Measurements from ENCODE around the gene ZIC5. TPM values are rescaled to one million over a fixed set of nuclear protein-coding genes. Genes with fewer than 3 reads are reported as not detected.

ZIC5 gene
- total RNA-seq, 1 donor from 2014 or later: not detected

- no peaks in the 10 kb centered on the region for H3K9me3 ChIP-seq
- peaks cover 61% of the 10 kb centered on the region for H3K27me3 ChIP-seq
- peak in 1 of 2 donors; percentile 62 for DNase-seq (ENCODE audit: low spot score in 2 of 2)
- intact Hi-C loops (cut with DNase I): loop anchor here (5.0 to 10.0 kb wide), 2 partner anchors 32 to 795 kb away; no protein-coding TSS in a partner anchor
- no peaks in the 10 kb centered on the region for H3K36me3 ChIP-seq
- no peak overlapping the region for H3K27ac ChIP-seq
- no peaks in the 10 kb centered on the region for H3K4me1 ChIP-seq
- peak overlapping the region in 1 of 2 donors; percentile 4 for H3K4me3 ChIP-seq
- TF ChIP-seq CTCF (IDR thresholded peaks at IDR 0.05): no peak
Measured at GRCh38 chr13:99989276-99990125, 17.9 kb upstream of the ZIC5 start.

GRCh38 chr13:99988529-99989275 lies 17.1 kb upstream of the ZIC5 start:
- no peaks in the 10 kb centered on the region for H3K9me3 ChIP-seq
- H3K4me1 ChIP-seq: no peaks in the 10 kb centered on the region
- intact Hi-C loops (cut with DNase I): loop anchor here (10.0 kb wide), 1 partner anchor 794 kb away; no protein-coding TSS in a partner anchor
- DNase-seq (ENCODE audit: low spot score in 2 of 2): no peak
- peaks cover 62% of the 10 kb centered on the region for H3K27me3 ChIP-seq
- no peaks in the 10 kb centered on the region for H3K36me3 ChIP-seq
- no peak overlapping the region for H3K27ac ChIP-seq
- no peak overlapping the region for H3K4me3 ChIP-seq
- no peak for TF ChIP-seq CTCF (IDR thresholded peaks at IDR 0.05)

GRCh38 chr13:99987154-99988019 lies 15.8 kb upstream of the ZIC5 start:
- H3K4me1 ChIP-seq: peaks cover under 1 to 3% of the 10 kb centered on the region in 2 donors
- peaks cover 71% of the 10 kb centered on the region for H3K27me3 ChIP-seq
- H3K4me3 ChIP-seq: no peak overlapping the region
- DNase-seq (ENCODE audit: low spot score in 2 of 2): no peak
- H3K27ac ChIP-seq: no peak overlapping the region
- intact Hi-C loops (cut with DNase I): loop anchor here (10.0 kb wide), 1 partner anchor 793 kb away; no protein-coding TSS in a partner anchor
- TF ChIP-seq CTCF (IDR thresholded peaks at IDR 0.05): no peak
- no peaks in the 10 kb centered on the region for H3K36me3 ChIP-seq
- H3K9me3 ChIP-seq: no peaks in the 10 kb centered on the region

GRCh38 chr13:99986741-99987140 lies 15.2 kb upstream of the ZIC5 start:
- peaks cover 3% of the 10 kb centered on the region in 2 donors for H3K4me1 ChIP-seq
- intact Hi-C loops (cut with DNase I): loop anchor here (10.0 kb wide), 1 partner anchor 792 kb away; no protein-coding TSS in a partner anchor

More at GRCh38 chr13:99986741-99987140, 15.2 kb upstream of the ZIC5 start:
- TF ChIP-seq CTCF (IDR thresholded peaks at IDR 0.05): no peak
- no peak overlapping the region for H3K27ac ChIP-seq
- H3K9me3 ChIP-seq: no peaks in the 10 kb centered on the region
- H3K4me3 ChIP-seq: no peak overlapping the region
- no peak for DNase-seq (ENCODE audit: low spot score in 2 of 2)
- H3K27me3 ChIP-seq: peaks cover 70% of the 10 kb centered on the region
- H3K36me3 ChIP-seq: no peaks in the 10 kb centered on the region

All from ascending aorta (tissue), 2 donors.